Activated CD8-positive, alpha-beta T cell treated with anti-CD3 and anti-CD28 coated beads, Interleukin-2, amount 10 ng/mL, durations not matched to agents 7 days and 5 days (primary cell): ENCODE measurements around the gene TMEM147. TPM values are rescaled to one million over a fixed set of nuclear protein-coding genes. Genes with fewer than 3 reads are reported as not detected.

Source experiments
- ATAC-seq: fragments of 150-1000 bp; cut with Tn5 transposase; one replicate; pipeline ENCODE4 v1.10.0; 2021; ENCODE audit warnings: moderate library complexity
- CTCF ChIA-PET: fragments of 350-600 bp; sonication (Branson Sonifier 250); formaldehyde crosslinking; loops from one replicate; lab custom pipeline; 2021; ENCODE audit warnings: antibody characterized with exemption; lab: Charles Lee
- POLR2A ChIA-PET: fragments of 350-600 bp; sonication (Branson Sonifier 250); formaldehyde crosslinking; loops from one replicate; lab custom pipeline; 2021; ENCODE audit warnings: antibody characterized with exemption; lab: Charles Lee
- DNase-seq: peaks from one replicate; pipeline ENCODE4 v3.0.0-alpha.2; 2020
- H3K27ac Mint-ChIP-seq: one replicate; pipeline ENCODE4 v1.8.0; 2021; ENCODE audit warnings: mild to moderate bottlenecking, mixed read lengths
- H3K27me3 Mint-ChIP-seq: one replicate; pipeline ENCODE4 v1.8.0; 2021; ENCODE audit warnings: low read depth, mixed read lengths
- H3K36me3 Mint-ChIP-seq: one replicate; pipeline ENCODE4 v1.8.0; 2021; ENCODE audit warnings: low read depth, mixed read lengths
- H3K4me1 Mint-ChIP-seq: one replicate; pipeline ENCODE4 v1.8.0; 2021; ENCODE audit warnings: low read depth, mixed read lengths
- H3K4me3 Mint-ChIP-seq: one replicate; pipeline ENCODE4 v1.8.0; 2021; ENCODE audit warnings: mild to moderate bottlenecking, mixed read lengths
- H3K9me3 Mint-ChIP-seq: one replicate; pipeline ENCODE4 v1.8.0; 2022; ENCODE audit warnings: mixed read lengths; ENCODE audit not compliant: insufficient read depth
- total RNA-seq, 2 experiments: library from RNA; stranded (reverse); gene quantifications; one replicate each; pipeline ENCODE4 v1.2.3, GENCODE V29; 2021

Gene TMEM147
- total RNA-seq, 2 experiments from 2014 or later, result 53.3 to 54.1 TPM

DNA sequence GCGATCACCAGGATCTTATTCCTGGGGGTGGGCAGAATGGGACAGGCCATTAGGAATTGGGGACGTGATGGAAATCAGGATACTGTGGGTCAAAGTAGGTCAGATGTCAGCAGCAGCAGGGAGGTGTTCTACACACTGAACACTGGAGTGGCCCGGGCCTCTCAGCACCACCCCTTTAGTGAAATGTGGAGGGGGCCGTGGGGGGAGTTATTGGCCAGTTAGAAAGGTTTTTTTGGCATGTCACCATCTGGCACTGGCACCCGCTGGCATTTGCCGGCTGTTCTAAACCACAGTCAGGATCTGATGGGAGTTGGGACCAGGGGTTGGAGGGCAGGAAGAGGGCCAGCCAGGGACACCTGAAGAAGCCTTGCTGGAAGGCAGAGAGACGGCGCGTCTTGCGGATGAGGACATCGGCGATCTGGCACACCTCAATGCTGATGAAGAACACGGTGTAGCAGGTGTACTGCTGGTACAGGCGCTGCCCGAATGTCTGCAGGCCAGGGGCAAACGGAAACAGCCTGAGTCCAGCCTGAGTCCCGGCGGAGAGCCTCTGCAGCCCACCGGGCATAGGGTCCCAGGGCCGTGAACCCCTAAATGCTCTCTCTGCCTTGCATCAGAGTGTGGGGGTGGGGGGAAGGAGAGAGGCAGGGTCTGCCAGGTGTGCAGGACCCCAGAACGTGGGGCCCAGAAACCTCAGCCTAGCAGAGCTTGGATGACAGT is 5.8 kb downstream of the TMEM147 start:
- no peak for DNase-seq
- POLR2A ChIA-PET, result interaction anchor here (0.6 kb wide), 1 partner anchor 615 kb away, joined by 3 read pairs; no protein-coding TSS in a partner anchor
- H3K36me3 Mint-ChIP-seq, result no peaks in the 10 kb centered on the region
- no peak overlapping the region for H3K4me3 Mint-ChIP-seq
- CTCF ChIA-PET, result no interaction called here
- no peak overlapping the region for H3K27ac Mint-ChIP-seq
- ATAC-seq, result no peak
- no peaks in the 10 kb centered on the region for H3K9me3 Mint-ChIP-seq
- H3K27me3 Mint-ChIP-seq, result peaks cover 2% of the 10 kb centered on the region
- H3K4me1 Mint-ChIP-seq, result peaks cover 13% of the 10 kb centered on the region

DNA sequence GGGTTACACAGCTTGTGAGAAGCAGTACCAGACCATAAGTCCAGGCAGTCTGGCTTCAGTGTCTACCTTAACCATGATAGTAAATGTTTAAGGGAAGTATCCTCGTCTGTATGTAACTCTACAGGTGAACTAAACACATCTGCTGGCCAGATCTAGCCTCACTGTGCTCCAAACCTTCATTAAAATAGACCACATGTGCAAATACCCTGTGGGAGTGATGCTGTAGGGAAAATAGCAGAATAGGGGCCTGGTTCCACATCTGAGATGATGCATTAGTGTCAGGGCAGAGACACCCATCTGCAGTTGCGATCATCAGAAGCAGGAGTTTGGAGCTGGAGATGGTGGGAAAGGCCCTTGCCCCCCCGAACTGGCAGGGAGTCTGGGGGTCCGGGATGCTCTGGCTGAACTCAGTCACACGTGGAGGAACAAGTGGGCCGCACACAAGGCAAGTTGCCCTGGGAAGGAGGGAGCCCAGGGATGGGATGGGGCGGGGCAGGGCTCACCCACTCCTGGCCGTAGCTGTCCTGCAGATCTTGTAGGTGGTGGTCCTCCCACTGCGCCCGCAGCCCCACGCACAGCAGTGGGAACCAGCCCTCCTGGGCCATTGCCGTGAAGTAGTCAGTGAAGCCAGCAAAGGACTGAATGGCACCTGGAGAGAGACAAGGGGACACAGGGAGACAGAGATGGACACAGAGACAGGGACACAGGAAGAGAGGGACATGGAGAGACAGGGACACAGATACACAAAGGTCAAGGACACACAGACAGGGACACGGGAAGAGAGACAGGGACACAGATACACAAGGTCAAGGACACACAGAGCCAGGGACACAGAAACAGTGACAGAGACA is 7.3 kb downstream of the TMEM147 start:
- CTCF ChIA-PET, result no interaction called here
- no peaks in the 10 kb centered on the region for H3K36me3 Mint-ChIP-seq
- peaks cover 9% of the 10 kb centered on the region for H3K27me3 Mint-ChIP-seq
- H3K27ac Mint-ChIP-seq, result no peak overlapping the region
- H3K9me3 Mint-ChIP-seq, result no peaks in the 10 kb centered on the region
- H3K4me1 Mint-ChIP-seq, result peaks cover 5% of the 10 kb centered on the region
- no peak overlapping the region for H3K4me3 Mint-ChIP-seq
- no peak for DNase-seq
- POLR2A ChIA-PET, result no interaction called here
- no peak for ATAC-seq

- ChIA-PET POLR2A (no interaction called here), CTCF (interaction anchor here (1.7 kb wide), 1 partner anchor 39 kb away, joined by 6 read pairs; no protein-coding TSS in a partner anchor)
- DNase-seq (no peak), ATAC-seq (no peak)
- peaks cover 8% of the 10 kb centered on the region for H3K4me1 Mint-ChIP-seq
- no peaks in the 10 kb centered on the region for H3K36me3 Mint-ChIP-seq
- no peak overlapping the region for H3K27ac Mint-ChIP-seq
- no peaks in the 10 kb centered on the region for H3K9me3 Mint-ChIP-seq
- no peak overlapping the region for H3K4me3 Mint-ChIP-seq
- H3K27me3 Mint-ChIP-seq, result peaks cover 11% of the 10 kb centered on the region
These were observed 8.1 kb downstream of the TMEM147 start for GRCh38 chr19:35553385-35554000.

DNA sequence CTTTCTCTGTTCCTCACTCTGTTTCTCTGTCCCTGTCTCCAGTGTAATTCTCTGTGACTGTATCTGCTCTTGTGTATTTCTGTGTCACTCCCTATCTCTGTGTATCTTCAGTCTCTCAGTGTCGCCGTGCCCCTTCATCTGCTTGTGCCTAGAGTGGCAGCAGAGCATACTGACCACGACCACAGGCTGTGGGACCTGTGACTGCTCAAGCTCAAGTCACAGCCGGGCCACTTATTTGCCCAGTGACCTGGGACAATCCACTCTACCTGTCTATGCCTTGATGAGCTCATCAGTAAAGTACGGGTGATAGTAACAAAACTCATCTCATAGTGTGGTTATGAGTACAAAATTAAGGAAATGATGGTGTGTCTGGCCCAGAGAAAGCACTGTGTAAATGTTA is 8.7 kb downstream of the TMEM147 start:
- peaks cover 14% of the 10 kb centered on the region for H3K27me3 Mint-ChIP-seq
- no peaks in the 10 kb centered on the region for H3K36me3 Mint-ChIP-seq
- H3K27ac Mint-ChIP-seq, result no peak overlapping the region
- H3K4me1 Mint-ChIP-seq, result peaks cover 9% of the 10 kb centered on the region
- ChIA-PET CTCF (interaction anchor here (1.7 kb wide), 1 partner anchor 38 kb away, joined by 6 read pairs; no protein-coding TSS in a partner anchor), POLR2A (no interaction called here)
- H3K9me3 Mint-ChIP-seq, result no peaks in the 10 kb centered on the region
- no peak for ATAC-seq
- H3K4me3 Mint-ChIP-seq, result no peak overlapping the region
- no peak for DNase-seq

- no peak overlapping the region for H3K4me3 Mint-ChIP-seq
- ChIA-PET CTCF (interaction anchor here (1.0 to 1.7 kb wide), 4 partner anchors 8 to 93 kb away, joined by 3 to 6 read pairs (median 5); partner anchors contain the start of gene COX6B1), POLR2A (no interaction called here)
- H3K9me3 Mint-ChIP-seq, result no peaks in the 10 kb centered on the region
- H3K36me3 Mint-ChIP-seq, result no peaks in the 10 kb centered on the region
- peaks cover 19% of the 10 kb centered on the region for H3K27me3 Mint-ChIP-seq
- no peak for DNase-seq
- H3K27ac Mint-ChIP-seq, result no peak overlapping the region
- ATAC-seq, result no peak
- peaks cover 8% of the 10 kb centered on the region for H3K4me1 Mint-ChIP-seq
These were observed 10.0 kb downstream of the TMEM147 start for GRCh38 chr19:35555301-35556005.

DNA sequence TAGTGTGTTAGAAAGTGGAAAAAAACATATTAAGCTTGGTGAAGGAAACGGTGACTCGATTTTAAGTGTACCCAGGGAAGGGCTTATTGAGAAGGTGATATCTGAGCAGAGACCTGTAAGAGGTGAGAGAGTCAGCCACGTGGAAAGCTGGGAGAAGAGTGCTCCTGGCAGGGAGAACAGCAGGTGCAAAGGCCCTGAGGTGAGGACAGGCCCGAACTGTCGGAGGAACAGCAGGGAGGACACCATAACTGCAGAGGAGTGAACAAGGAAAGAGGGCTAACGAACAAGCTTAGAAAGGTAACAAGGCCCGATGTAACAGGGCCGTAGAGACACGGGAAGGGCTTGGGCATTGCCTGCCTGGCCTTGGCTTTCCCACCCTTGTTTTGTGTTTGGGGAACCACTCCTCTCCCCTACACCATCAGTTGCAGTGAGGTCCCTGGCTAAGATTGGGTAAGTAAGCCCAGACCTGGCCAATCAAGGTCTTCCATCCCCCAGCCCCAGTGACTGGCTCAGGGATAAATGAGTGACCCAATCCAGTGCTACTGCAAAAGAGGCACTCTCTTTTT is 10.7 kb downstream of the TMEM147 start:
- Mint-ChIP-seq H3K9me3 (no peaks in the 10 kb centered on the region), H3K27me3 (peaks cover 24% of the 10 kb centered on the region), H3K36me3 (no peaks in the 10 kb centered on the region), H3K4me1 (peaks cover 8% of the 10 kb centered on the region), H3K27ac (no peak overlapping the region), H3K4me3 (no peak overlapping the region)
- no peak for ATAC-seq
- POLR2A ChIA-PET, result no interaction called here
- DNase-seq, result no peak
- CTCF ChIA-PET, result interaction anchor here (0.7 to 1.0 kb wide), 4 partner anchors 9 to 92 kb away, joined by 3 to 5 read pairs (median 4); partner anchors contain the start of gene COX6B1

- POLR2A ChIA-PET, result no interaction called here
These were observed 11.6 kb downstream of the TMEM147 start for GRCh38 chr19:35556846-35557538.

GRCh38 chr19:35557539-35558399 is 12.3 kb downstream of the TMEM147 start:
- Mint-ChIP-seq H3K4me3 (peak overlapping the region; percentile 53), H3K9me3 (no peaks in the 10 kb centered on the region), H3K36me3 (no peaks in the 10 kb centered on the region), H3K27ac (no peak overlapping the region), H3K4me1 (peaks cover 8% of the 10 kb centered on the region), H3K27me3 (peaks cover 31% of the 10 kb centered on the region)
- ChIA-PET CTCF (interaction anchor here (1.0 to 1.6 kb wide), 5 partner anchors 9 to 137 kb away, joined by 3 to 6 read pairs (median 4); partner anchors contain the start of gene COX6B1), POLR2A (no interaction called here)
- DNase-seq (peak; percentile 58), ATAC-seq (peak; percentile 70)

More at GRCh38 chr19:35556846-35557538, 11.6 kb downstream of the TMEM147 start:
- H3K27ac Mint-ChIP-seq, result no peak overlapping the region
- CTCF ChIA-PET, result interaction anchor here (0.7 to 1.6 kb wide), 7 partner anchors 9 to 138 kb away, joined by 3 to 6 read pairs (median 4); partner anchors contain the start of gene COX6B1
- no peak overlapping the region for H3K4me3 Mint-ChIP-seq
- no peaks in the 10 kb centered on the region for H3K9me3 Mint-ChIP-seq
- peaks cover 29% of the 10 kb centered on the region for H3K27me3 Mint-ChIP-seq
- DNase-seq, result no peak
- H3K4me1 Mint-ChIP-seq, result peaks cover 8% of the 10 kb centered on the region
- no peaks in the 10 kb centered on the region for H3K36me3 Mint-ChIP-seq
- no peak for ATAC-seq

GRCh38 chr19:35558400-35559280 is 13.2 kb downstream of the TMEM147 start:
- no peak overlapping the region for H3K4me3 Mint-ChIP-seq
- peaks cover 31% of the 10 kb centered on the region for H3K27me3 Mint-ChIP-seq
- H3K36me3 Mint-ChIP-seq, result no peaks in the 10 kb centered on the region
- DNase-seq, result no peak
- H3K4me1 Mint-ChIP-seq, result peaks cover 8% of the 10 kb centered on the region
- H3K27ac Mint-ChIP-seq, result no peak overlapping the region
- CTCF ChIA-PET, result interaction anchor here (1.0 to 1.6 kb wide), 4 partner anchors 10 to 89 kb away, joined by 4 to 6 read pairs (median 4); partner anchors contain the start of gene COX6B1
- H3K9me3 Mint-ChIP-seq, result no peaks in the 10 kb centered on the region
- POLR2A ChIA-PET, result interaction anchor here (0.7 kb wide), 1 partner anchor 25 kb away, joined by 3 read pairs; no protein-coding TSS in a partner anchor
- ATAC-seq, result no peak
